NCI-H446 (cell line): ENCODE data around the gene UBL4B.
A peak's percentile ranks its signal among the peaks of the same experiment; 100 is the strongest.

Source experiments
- DNase-seq, 2 experiments: peaks; one replicate each; lab custom pipeline; 2025; lab: John Stamatoyannopoulos, UW

The UBL4B gene

GRCh38 chr1:110153407-110153950 is 41.2 kb downstream of the UBL4B start:
- no peak for DNase-seq

DNA sequence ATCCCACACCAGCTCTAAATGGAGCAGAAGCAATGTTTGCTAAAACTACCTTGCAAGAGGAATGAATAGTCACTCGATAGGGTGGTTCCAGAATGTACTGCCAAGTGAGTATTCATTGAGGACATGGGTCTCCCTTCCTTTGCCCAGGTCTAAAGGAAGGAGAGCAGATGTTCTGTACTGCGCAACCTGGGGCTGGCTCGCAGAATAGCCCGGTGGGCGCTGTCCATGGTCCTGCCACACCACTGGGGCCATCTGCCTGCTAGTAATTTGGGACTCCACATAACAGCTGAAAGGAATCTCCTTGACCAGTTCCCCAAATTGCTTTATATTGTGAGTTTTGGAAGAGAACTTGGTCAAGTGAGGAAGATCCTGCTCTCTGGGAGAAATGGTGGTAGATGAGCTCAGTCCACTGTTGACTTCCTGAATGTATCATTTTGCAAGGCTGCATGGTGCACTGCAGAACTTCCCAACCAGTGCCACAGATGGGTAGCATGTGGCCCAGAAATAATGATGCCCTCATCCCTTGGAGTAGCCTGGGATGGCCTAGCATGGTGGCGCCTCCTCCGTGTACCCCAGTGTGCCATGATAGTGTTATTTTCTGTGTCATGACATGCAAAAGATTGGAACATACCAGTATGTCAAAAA is 43.8 kb downstream of the UBL4B start:
- DNase-seq = no peak

DNA sequence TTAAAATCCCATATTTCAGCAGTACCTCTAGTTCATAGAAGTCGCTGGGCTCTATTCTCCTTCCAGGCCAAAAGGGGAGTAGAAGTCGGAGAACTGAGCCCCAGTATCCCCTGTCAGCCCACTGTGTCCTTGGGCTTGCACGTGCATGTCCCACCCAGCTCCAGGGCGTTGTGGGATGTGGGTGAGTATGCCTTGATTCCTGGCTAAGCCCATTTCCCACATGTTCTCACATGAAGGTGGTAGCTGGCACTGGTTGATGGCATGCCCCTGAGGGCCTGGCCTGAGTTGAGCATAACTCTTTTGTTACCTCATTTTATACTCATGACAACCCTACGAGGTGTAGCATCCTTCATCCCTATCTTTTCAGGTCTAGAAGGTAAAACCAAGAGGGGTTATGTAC is 46.0 kb downstream of the UBL4B start:
- DNase-seq = no peak

DNA sequence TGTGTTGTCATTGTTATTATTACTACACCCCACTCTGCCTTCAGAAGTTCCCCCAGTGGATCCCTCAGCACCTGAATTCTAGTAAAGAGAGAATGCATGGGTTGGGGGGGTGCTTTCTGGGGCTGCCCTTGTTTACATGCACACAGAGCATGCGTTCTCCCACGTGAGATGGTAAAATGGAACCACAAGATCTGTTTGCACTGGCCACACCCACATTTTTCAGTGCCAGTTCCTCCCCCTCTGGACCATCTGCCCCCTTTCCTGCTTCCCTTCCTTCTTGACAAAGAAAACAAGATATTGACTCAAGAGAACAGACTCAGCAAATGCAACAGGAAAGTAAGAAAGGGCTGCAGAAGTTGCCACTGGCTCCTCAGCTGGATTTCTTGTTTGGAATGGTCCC is 46.9 kb downstream of the UBL4B start:
- DNase-seq = peak in 1 of 2 experiments; percentile 42

GRCh38 chr1:110160538-110161100 is 48.4 kb downstream of the UBL4B start:
- no peak for DNase-seq

- no peak for DNase-seq
Observed at GRCh38 chr1:110161165-110161564, 48.9 kb downstream of the UBL4B start.

DNA sequence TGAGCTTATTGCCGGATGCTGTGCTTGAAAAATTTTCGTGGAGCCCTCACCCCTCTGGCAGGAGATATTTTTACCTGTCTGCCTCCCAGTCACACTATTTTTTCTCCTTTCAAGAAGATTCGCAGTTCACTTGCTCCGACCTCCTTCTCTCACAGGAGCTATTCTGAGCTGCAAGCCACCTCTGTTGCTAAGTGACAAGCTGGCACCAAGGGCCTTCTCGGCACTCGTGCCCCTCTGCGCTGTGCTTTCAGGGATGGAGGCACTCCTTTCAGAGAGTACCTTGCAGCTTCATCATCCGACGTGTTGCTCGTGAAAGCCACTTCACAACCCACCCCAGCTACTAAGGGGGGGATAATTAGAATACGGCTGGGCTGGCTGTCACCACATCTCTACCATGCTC is 49.6 kb downstream of the UBL4B start:
- DNase-seq = no peak
